Skeletal muscle tissue (tissue), 4 donors: ENCODE results near the gene PYDC1. TPM values are rescaled to one million over a fixed set of nuclear protein-coding genes. Genes with fewer than 3 reads are reported as not detected.
A peak's percentile ranks its signal among the peaks of the same experiment; 100 is the strongest.

Source experiments
- H3K27ac ChIP-seq: one replicate; pipeline ENCODE4 v1.7.0; 2013; ENCODE audit warnings: mild to moderate bottlenecking, low read depth, low read length, inconsistent platforms
- H3K27me3 ChIP-seq, 3 donors: one replicate each; pipeline ENCODE4 v1.7.0; 2013; ENCODE audit warnings: low read length in 3 of 3; ENCODE audit not compliant: control insufficient read depth in 3 of 3, insufficient read depth in 3 of 3
- H3K36me3 ChIP-seq, 3 donors: one replicate each; pipeline ENCODE4 v1.7.0; 2013; ENCODE audit warnings: low read length in 3 of 3; ENCODE audit not compliant: control insufficient read depth in 3 of 3, insufficient read depth in 3 of 3
- H3K4me1 ChIP-seq, 3 donors: one replicate each; pipeline ENCODE4 v1.7.0; 2013; ENCODE audit warnings: low read length in 3 of 3, mild to moderate bottlenecking in 3 of 3; ENCODE audit not compliant: control insufficient read depth in 3 of 3, insufficient read depth in 3 of 3
- H3K4me3 ChIP-seq, 3 donors: one replicate each; pipeline ENCODE4 v1.7.0; 2013; ENCODE audit warnings: low read length in 3 of 3
- H3K9ac ChIP-seq, 3 donors: one replicate each; pipeline ENCODE4 v1.7.0; 2013; ENCODE audit warnings: low read length in 3 of 3, mild to moderate bottlenecking in 3 of 3, moderate library complexity in 2 of 3, low read depth in 1 of 3
- H3K9me3 ChIP-seq, 3 donors: one replicate each; pipeline ENCODE4 v1.7.0; 2013; ENCODE audit warnings: low read length in 3 of 3; ENCODE audit not compliant: control insufficient read depth in 3 of 3
- total RNA-seq: library from RNA; depleted of rRNA; stranded (reverse); fragments of >200 nt; gene quantifications from one replicate; pipeline ENCODE4 v1.2.3, GENCODE V29; 2014
- donor health status: Osteomylitis.

Gene PYDC1
- total RNA-seq, 1 donor from 2014 or later: not detected

DNA sequence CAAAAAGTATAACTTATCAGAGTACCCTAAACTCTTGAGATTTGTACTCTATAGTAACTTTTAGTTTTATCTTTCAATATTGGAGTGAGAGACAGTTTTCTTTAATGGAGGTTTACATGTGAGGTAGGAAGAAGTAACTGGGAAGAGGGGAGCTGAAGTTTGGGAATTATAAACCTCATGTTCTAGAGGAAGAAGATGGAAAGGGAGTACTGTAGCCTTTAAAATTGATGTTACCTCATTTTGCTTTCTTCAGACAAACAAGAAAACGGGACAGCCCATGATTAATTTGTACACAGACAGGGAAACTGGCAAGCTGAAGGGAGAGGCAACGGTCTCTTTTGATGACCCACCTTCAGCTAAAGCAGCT is 27.5 kb downstream of the PYDC1 start:
- H3K4me3 ChIP-seq: no peak overlapping the region
- no peaks in the 10 kb centered on the region for H3K9me3 ChIP-seq
- H3K4me1 ChIP-seq: peaks cover 0 to 11% (median 0%) of the 10 kb centered on the region in 3 donors
- no peaks in the 10 kb centered on the region for H3K27me3 ChIP-seq
- no peak overlapping the region for H3K9ac ChIP-seq
- no peak overlapping the region for H3K27ac ChIP-seq
- H3K36me3 ChIP-seq: peaks cover 81 to 97% (median 91%) of the 10 kb centered on the region in 3 donors

DNA sequence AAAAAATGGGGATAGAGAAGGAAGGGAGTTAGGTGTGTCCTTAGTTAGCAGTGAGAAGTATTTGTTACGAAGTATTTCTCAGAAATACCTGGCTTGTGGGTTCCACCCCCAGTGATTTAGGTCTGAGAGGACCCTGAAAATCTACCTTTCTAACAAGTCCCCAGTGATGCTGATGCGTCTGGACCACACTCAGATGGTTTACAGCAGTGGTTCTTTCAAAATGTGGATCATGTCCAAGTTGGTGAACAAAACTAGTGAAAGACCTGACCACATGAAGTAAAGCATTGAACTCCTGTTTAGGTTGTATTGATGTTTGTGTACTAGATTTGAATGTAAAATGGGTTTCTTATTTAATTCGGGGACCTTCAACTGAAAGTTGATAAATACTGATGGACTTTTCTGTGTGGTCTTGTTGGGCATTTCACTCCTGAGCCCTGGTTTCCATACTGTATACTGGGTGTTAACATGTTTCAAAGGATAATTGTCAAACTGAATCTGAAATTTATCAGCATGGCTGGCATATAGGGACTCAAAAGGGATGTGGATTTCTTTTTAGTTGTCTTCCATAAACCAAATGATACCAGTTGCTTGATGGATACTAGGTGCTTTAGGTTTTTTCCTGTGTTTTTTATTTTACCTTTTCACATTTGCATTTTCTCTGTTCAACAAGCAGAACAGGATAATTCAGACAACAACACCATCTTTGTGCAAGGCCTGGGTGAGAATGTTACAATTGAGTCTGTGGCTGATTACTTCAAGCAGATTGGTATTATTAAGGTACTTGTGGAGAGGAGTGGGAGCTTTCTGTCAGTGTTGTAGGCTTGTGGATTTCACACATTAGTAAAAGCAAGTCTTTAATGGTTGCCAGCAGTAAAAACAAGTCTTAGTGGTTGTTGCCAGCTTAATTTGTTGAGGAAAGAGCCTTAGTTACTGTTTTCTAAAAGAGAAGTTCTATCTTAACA is 28.2 kb downstream of the PYDC1 start:
- H3K27me3 ChIP-seq: no peaks in the 10 kb centered on the region
- no peak overlapping the region for H3K4me3 ChIP-seq
- H3K27ac ChIP-seq: no peak overlapping the region
- peaks cover 4 to 16% (median 4%) of the 10 kb centered on the region in 3 donors for H3K4me1 ChIP-seq
- H3K36me3 ChIP-seq: peaks cover 79 to 96% (median 93%) of the 10 kb centered on the region in 3 donors
- H3K9me3 ChIP-seq: no peaks in the 10 kb centered on the region
- H3K9ac ChIP-seq: no peak overlapping the region

DNA sequence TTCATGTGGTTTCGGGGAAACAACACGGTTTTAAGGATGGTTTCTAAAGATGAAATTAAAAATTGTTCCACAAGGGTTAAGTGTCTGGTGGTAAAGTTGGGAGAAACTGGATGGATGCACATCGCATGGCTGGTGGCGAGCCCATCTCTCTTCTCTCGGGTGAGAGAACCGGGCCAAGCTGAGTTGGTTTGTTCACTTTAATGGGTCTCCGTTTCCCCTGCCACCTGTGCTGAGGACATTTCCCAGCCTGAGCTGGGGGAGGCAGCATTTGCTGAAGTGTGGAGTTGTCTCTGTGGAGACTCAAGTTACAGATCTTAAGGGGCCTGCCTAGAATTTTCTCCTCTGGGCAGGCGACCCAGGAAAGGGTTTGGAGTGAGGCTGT is 29.1 kb downstream of the PYDC1 start:
- no peak overlapping the region for H3K27ac ChIP-seq
- H3K27me3 ChIP-seq: no peaks in the 10 kb centered on the region
- H3K9ac ChIP-seq: no peak overlapping the region
- peaks cover 13 to 25% (median 13%) of the 10 kb centered on the region in 3 donors for H3K4me1 ChIP-seq
- H3K9me3 ChIP-seq: no peaks in the 10 kb centered on the region
- peaks cover 77 to 95% (median 94%) of the 10 kb centered on the region in 3 donors for H3K36me3 ChIP-seq
- H3K4me3 ChIP-seq: no peak overlapping the region

DNA sequence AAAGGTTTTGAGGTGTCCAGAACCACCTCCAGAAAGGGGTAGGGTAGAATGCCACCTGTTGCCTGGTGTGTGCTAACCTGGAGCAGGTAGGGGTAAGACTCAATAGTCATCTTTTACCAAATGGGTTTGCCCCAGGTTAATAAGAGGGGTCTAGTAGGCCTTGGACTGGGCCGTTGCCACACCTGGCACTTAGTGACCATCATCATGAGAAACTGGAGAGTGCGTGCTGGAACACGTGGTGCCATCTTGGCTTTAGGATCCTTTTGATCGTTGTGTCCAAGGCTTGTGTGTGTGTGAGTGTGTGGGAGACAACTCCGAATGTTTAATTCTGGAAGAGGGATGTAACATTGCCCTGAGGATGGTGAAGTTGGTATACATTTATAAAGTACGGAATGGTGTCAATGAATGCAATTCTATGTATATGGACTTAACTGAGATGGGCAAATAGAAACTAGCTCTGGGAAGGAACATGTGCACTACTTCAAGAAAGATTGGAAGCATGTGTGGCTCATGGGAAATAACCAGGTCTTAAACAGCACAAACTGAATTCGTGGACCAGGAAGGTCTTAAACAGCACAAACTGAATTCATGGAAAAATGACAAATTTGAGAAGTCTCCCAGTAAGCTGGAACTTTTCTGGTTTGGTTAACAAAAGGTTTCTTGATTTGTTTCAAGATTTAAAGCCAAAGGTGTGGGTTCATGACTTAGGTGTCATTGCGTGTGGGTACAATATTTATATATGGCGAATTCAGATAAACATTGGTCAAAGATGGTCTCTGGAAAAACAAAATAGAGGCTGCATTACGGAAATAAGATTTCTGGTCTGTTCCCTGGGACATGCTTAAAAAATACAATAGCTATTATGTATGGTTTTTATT is 29.8 kb downstream of the PYDC1 start:
- Histone ChIP-seq H3K4me3 (no peak overlapping the region), H3K36me3 (peaks cover 82 to 95% (median 94%) of the 10 kb centered on the region in 3 donors), H3K27me3 (no peaks in the 10 kb centered on the region), H3K9me3 (no peaks in the 10 kb centered on the region), H3K4me1 (peaks cover 19 to 32% (median 20%) of the 10 kb centered on the region in 3 donors), H3K9ac (no peak overlapping the region), H3K27ac (no peak overlapping the region)

- peaks cover 72 to 85% (median 84%) of the 10 kb centered on the region in 3 donors for H3K36me3 ChIP-seq
- no peak overlapping the region for H3K27ac ChIP-seq
- H3K9me3 ChIP-seq: no peaks in the 10 kb centered on the region
- no peak overlapping the region for H3K4me3 ChIP-seq
- peaks cover 28 to 42% (median 29%) of the 10 kb centered on the region in 3 donors for H3K4me1 ChIP-seq
- no peak overlapping the region for H3K9ac ChIP-seq
- H3K27me3 ChIP-seq: no peaks in the 10 kb centered on the region
These were observed 30.8 kb downstream of the PYDC1 start for GRCh38 chr16:31186176-31186575.

- H3K36me3 ChIP-seq: peaks cover 63 to 77% (median 76%) of the 10 kb centered on the region in 3 donors
- no peaks in the 10 kb centered on the region for H3K27me3 ChIP-seq
- H3K4me1 ChIP-seq: peaks cover 32 to 42% (median 32%) of the 10 kb centered on the region in 3 donors
- H3K4me3 ChIP-seq: no peak overlapping the region
- H3K27ac ChIP-seq: no peak overlapping the region
- H3K9ac ChIP-seq: no peak overlapping the region
- H3K9me3 ChIP-seq: no peaks in the 10 kb centered on the region
These were observed 31.6 kb downstream of the PYDC1 start for GRCh38 chr16:31185339-31185738.

DNA sequence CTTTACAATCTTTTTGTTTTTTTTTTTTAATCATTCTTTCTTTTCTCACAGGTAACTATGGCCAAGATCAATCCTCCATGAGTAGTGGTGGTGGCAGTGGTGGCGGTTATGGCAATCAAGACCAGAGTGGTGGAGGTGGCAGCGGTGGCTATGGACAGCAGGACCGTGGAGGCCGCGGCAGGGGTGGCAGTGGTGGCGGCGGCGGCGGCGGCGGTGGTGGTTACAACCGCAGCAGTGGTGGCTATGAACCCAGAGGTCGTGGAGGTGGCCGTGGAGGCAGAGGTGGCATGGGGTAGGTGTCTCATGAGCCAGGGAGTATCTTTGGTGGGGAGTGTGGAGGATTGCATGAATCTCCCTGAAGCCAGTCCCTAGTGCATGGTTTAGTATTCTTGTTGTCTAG is 32.0 kb downstream of the PYDC1 start:
- no peaks in the 10 kb centered on the region for H3K9me3 ChIP-seq
- no peaks in the 10 kb centered on the region for H3K27me3 ChIP-seq
- no peak overlapping the region for H3K9ac ChIP-seq
- peaks cover 32 to 42% (median 32%) of the 10 kb centered on the region in 3 donors for H3K4me1 ChIP-seq
- H3K27ac ChIP-seq: no peak overlapping the region
- no peak overlapping the region for H3K4me3 ChIP-seq
- peaks cover 59 to 72% (median 72%) of the 10 kb centered on the region in 3 donors for H3K36me3 ChIP-seq

DNA sequence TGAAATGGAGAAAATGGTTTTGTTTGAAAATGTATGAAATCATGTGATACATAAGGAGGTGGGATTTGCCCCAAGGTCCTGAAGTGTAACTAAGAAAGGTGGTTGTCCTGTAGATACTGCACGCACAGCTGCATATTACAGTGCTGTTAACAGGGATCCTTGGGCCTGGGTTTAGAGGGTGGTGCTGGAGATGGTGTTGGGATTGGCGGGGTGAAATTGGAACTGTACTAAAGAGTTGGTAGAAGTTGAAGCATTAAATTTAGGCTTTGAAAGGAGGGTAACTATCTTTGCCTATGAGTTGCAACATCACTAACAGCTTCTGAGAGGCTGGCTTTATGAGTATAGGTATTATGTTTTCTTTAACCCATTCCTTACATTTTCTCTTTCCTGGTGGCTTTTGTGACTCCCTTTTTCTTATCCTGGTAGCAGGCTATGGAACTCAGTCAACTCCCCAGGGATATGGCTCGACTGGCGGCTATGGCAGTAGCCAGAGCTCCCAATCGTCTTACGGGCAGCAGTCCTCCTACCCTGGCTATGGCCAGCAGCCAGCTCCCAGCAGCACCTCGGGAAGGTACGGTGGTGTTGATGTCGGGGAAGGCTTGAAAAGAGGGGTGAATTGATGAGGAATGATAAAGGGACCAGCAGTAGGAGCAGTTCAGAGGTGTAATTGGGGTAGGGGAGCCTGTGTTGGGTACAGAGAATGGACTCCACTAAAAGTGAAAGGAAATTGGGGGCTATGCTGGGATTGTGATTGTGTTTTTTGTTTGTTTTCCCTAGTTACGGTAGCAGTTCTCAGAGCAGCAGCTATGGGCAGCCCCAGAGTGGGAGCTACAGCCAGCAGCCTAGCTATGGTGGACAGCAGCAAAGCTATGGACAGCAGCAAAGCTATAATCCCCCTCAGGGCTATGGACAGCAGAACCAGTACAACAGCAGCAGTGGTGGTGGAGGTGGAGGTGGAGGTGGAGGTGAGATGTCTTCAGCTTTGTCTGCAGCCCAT is 33.2 kb downstream of the PYDC1 start:
- peaks cover 52 to 61% (median 60%) of the 10 kb centered on the region in 3 donors for H3K36me3 ChIP-seq

DNA sequence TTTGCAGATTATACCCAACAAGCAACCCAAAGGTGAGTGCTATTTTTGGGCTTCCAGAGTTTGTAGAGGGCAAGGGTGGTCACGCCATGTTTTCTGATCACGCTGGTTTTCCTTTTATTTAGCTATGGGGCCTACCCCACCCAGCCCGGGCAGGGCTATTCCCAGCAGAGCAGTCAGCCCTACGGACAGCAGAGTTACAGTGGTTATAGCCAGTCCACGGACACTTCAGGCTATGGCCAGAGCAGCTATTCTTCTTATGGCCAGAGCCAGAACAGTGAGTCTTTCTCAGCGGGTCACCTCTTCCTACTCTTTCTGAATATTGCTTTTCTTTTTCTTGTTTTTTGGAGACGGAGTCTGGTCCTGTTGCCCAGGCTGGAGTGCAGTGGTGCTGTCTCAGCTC is 34.5 kb downstream of the PYDC1 start:
- H3K9me3 ChIP-seq: no peaks in the 10 kb centered on the region
- H3K27me3 ChIP-seq: no peaks in the 10 kb centered on the region
- H3K4me3 ChIP-seq: peak overlapping the region; percentile 40 to 96 (median 53)
- H3K36me3 ChIP-seq: peaks cover 42 to 48% (median 47%) of the 10 kb centered on the region in 3 donors
- H3K27ac ChIP-seq: no peak overlapping the region
- peak overlapping the region in 2 of 3 donors; percentile 19 to 66 for H3K9ac ChIP-seq
- peaks cover 39 to 49% (median 39%) of the 10 kb centered on the region in 3 donors for H3K4me1 ChIP-seq

More for the DNA sequence above, 33.2 kb downstream of the PYDC1 start:
- H3K27ac ChIP-seq: no peak overlapping the region
- H3K9ac ChIP-seq: peak overlapping the region in 1 of 3 donors; percentile 30
- peaks cover 39 to 49% (median 39%) of the 10 kb centered on the region in 3 donors for H3K4me1 ChIP-seq
- H3K9me3 ChIP-seq: no peaks in the 10 kb centered on the region
- no peak overlapping the region for H3K4me3 ChIP-seq
- H3K27me3 ChIP-seq: no peaks in the 10 kb centered on the region
